PC-3 (cell line): Measurements from ENCODE around the gene PDZD7. TPM values are rescaled to one million over a fixed set of nuclear protein-coding genes. Genes with fewer than 3 reads are reported as not detected.

Source experiments
- ATAC-seq: fragments of 200-7000 bp; cut with Tn5 transposase; 2 replicates; pipeline ENCODE4 v1.9.1; 2020; ENCODE audit warnings: mild to moderate bottlenecking, moderate library complexity
- BruUV-seq: library from RNA; stranded (reverse); fragments of 400-500 nt; replicated peaks from 2 replicates; lab custom pipeline; 2021; lab: Mats Ljungman, UMichigan
- CTCF ChIA-PET: fragments of 300-600 bp; sonication (Branson Sonifier 250); formaldehyde crosslinking; loops from one replicate; lab custom pipeline; 2022; ENCODE audit warnings: antibody characterized with exemption; lab: Charles Lee
- POLR2A ChIA-PET: fragments of 300-600 bp; sonication (Branson Sonifier 250); formaldehyde crosslinking; loops from one replicate; lab custom pipeline; 2022; ENCODE audit warnings: antibody characterized with exemption; ENCODE audit not compliant: unreplicated experiment; lab: Charles Lee
- DNase-seq: peaks from one replicate; pipeline ENCODE4 v3.0.0-alpha.2; 2015
- H2AFZ ChIP-seq: fragments of 300-600 bp; sonication (generic); 2 replicates; pipeline ENCODE4 v1.6.0; 2016; ENCODE audit warnings: antibody characterized with exemption, low read length
- H3F3A ChIP-seq: fragments of 300-600 bp; sonication (generic); one replicate; pipeline ENCODE4 v1.6.0; 2017; ENCODE audit warnings: antibody characterized with exemption, low read length, control low read depth, mild to moderate bottlenecking; ENCODE audit not compliant: unreplicated experiment
- H3K27ac ChIP-seq: fragments of 300-600 bp; sonication (generic); 2 replicates; pipeline ENCODE4 v1.5.1; 2016; ENCODE audit warnings: mild to moderate bottlenecking, low read length
- H3K27me3 ChIP-seq: fragments of 300-600 bp; sonication (generic); 2 replicates; pipeline ENCODE4 v1.6.1; 2016; ENCODE audit warnings: low read length, mixed read lengths
- H3K36me3 ChIP-seq: fragments of 300-600 bp; sonication (generic); 2 replicates; pipeline ENCODE4 v1.6.1; 2016; ENCODE audit warnings: low read depth, mixed run types, low read length, mixed read lengths
- H3K4me1 ChIP-seq: fragments of 300-600 bp; sonication (generic); 2 replicates; pipeline ENCODE4 v1.5.1; 2016; ENCODE audit warnings: low read length; ENCODE audit not compliant: insufficient read depth
- H3K4me2 ChIP-seq: fragments of 300-600 bp; sonication (generic); 2 replicates; pipeline ENCODE4 v1.6.0; 2016; ENCODE audit warnings: low read length
- H3K4me3 ChIP-seq: fragments of 300-600 bp; sonication (generic); 2 replicates; pipeline ENCODE4 v1.5.1; 2016; ENCODE audit warnings: mild to moderate bottlenecking, low read length, mixed read lengths
- H3K79me2 ChIP-seq: fragments of 300-600 bp; sonication (generic); 2 replicates; pipeline ENCODE4 v1.6.1; 2017; ENCODE audit warnings: low read length, mixed read lengths
- H3K9ac ChIP-seq: fragments of 300-600 bp; sonication (generic); 2 replicates; pipeline ENCODE4 v1.6.0; 2016; ENCODE audit warnings: mild to moderate bottlenecking, low read length
- H3K9me2 ChIP-seq: fragments of 300-600 bp; sonication (generic); replicated peaks from 2 replicates; pipeline ENCODE4 v1.6.1; 2016; ENCODE audit warnings: mixed run types, low read length, mixed read lengths
- H3K9me3 ChIP-seq: fragments of 300-600 bp; sonication (generic); 2 replicates; pipeline ENCODE4 v1.6.1; 2016; ENCODE audit warnings: low read length, mixed read lengths
- H4K20me1 ChIP-seq: fragments of 300-600 bp; sonication (generic); 2 replicates; pipeline ENCODE4 v1.6.1; 2016; ENCODE audit warnings: low read length, mixed read lengths
- EZH2 ChIP-seq: fragments of 300-600 bp; sonication (generic); IDR thresholded peaks from one replicate; pipeline ENCODE4 v1.6.1; 2017; ENCODE audit warnings: antibody characterized with exemption, mild to moderate bottlenecking, low read length; ENCODE audit not compliant: unreplicated experiment
- EZH2phosphoT487 ChIP-seq: fragments of 300-600 bp; sonication (generic); IDR thresholded peaks from 2 replicates; pipeline ENCODE4 v1.6.1; 2018; ENCODE audit warnings: mild to moderate bottlenecking, antibody characterized with exemption, low read length, borderline replicate concordance
- intact Hi-C: fragments of 100-400 bp; cut with micrococcal nuclease; formaldehyde crosslinking; loops from 2 replicates; pipeline ENCODE4 v1.9.0; 2023
- total RNA-seq: library from RNA; depleted of rRNA; stranded (reverse); fragments of >200 nt; gene quantifications from 2 replicates; pipeline ENCODE4 v1.2.3, GENCODE V29; 2014
- TF ChIP-seq, protein P1 (sequence below): fragments of 300-600 bp; sonication (generic); conservative IDR thresholded peaks from 2 replicates; pipeline ENCODE4 v1.5.1; 2017; ENCODE audit warnings: antibody characterized with exemption, low read depth, mild to moderate bottlenecking, low read length

The PDZD7 gene
- total RNA-seq, 1 experiment from 2014 or later: 2.8 TPM

DNA sequence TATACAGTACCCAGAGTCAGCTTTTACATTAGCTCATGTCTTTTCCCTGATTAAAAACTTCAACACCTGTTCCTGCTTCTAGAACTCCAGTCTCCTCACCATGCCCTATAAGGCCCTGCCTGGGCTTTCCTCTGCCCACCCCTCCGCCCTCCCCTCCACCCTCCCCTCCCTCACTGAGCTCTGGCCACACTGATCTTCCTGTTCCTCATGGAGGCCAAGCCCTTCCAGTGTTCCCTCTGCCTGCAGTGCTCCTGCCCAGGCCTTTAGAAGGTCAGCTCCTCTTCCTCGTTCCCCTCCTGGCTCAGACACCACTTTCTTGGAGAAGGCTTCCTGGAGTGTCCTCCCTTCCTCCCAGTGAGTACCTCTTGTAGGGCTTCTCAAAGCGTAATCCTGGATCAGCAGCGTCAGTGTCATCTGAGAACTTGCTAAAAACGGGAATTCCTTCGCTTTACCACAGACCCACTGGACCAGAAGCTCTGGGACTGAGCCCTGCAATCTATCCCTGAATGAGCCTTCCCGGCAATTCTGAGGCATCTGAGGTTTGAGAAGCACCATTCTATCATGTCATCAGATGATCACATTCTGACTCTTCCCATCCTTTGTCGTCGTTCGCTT is 3.7 kb downstream of the PDZD7 start:
- no peaks in the 10 kb centered on the region for H3F3A ChIP-seq
- BruUV-seq: no TSS peak
- H3K27me3 ChIP-seq: no peaks in the 10 kb centered on the region
- no peaks in the 10 kb centered on the region for H4K20me1 ChIP-seq
- no peaks in the 10 kb centered on the region for H3K36me3 ChIP-seq
- H3K9me2 ChIP-seq: no peaks in the 10 kb centered on the region
- H3K27ac ChIP-seq: no peak overlapping the region
- CTCF ChIA-PET: no interaction called here
- H3K4me3 ChIP-seq: no peak overlapping the region
- no peaks in the 10 kb centered on the region for H3K79me2 ChIP-seq
- TF ChIP-seq, protein P1, sequence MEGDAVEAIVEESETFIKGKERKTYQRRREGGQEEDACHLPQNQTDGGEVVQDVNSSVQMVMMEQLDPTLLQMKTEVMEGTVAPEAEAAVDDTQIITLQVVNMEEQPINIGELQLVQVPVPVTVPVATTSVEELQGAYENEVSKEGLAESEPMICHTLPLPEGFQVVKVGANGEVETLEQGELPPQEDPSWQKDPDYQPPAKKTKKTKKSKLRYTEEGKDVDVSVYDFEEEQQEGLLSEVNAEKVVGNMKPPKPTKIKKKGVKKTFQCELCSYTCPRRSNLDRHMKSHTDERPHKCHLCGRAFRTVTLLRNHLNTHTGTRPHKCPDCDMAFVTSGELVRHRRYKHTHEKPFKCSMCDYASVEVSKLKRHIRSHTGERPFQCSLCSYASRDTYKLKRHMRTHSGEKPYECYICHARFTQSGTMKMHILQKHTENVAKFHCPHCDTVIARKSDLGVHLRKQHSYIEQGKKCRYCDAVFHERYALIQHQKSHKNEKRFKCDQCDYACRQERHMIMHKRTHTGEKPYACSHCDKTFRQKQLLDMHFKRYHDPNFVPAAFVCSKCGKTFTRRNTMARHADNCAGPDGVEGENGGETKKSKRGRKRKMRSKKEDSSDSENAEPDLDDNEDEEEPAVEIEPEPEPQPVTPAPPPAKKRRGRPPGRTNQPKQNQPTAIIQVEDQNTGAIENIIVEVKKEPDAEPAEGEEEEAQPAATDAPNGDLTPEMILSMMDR: no peak
- TF ChIP-seq EZH2phosphoT487: no peak
- no peak for TF ChIP-seq EZH2
- H3K4me2 ChIP-seq: no peak overlapping the region
- intact Hi-C loops: no loop called here
- no peak overlapping the region for H2AFZ ChIP-seq
- ATAC-seq (no peak), DNase-seq (no peak)
- H3K9me3 ChIP-seq: no peaks in the 10 kb centered on the region
- POLR2A ChIA-PET: no interaction called here
- H3K9ac ChIP-seq: no peak overlapping the region
- H3K4me1 ChIP-seq: no peaks in the 10 kb centered on the region; the same call in 1 of the 2 replicates

DNA sequence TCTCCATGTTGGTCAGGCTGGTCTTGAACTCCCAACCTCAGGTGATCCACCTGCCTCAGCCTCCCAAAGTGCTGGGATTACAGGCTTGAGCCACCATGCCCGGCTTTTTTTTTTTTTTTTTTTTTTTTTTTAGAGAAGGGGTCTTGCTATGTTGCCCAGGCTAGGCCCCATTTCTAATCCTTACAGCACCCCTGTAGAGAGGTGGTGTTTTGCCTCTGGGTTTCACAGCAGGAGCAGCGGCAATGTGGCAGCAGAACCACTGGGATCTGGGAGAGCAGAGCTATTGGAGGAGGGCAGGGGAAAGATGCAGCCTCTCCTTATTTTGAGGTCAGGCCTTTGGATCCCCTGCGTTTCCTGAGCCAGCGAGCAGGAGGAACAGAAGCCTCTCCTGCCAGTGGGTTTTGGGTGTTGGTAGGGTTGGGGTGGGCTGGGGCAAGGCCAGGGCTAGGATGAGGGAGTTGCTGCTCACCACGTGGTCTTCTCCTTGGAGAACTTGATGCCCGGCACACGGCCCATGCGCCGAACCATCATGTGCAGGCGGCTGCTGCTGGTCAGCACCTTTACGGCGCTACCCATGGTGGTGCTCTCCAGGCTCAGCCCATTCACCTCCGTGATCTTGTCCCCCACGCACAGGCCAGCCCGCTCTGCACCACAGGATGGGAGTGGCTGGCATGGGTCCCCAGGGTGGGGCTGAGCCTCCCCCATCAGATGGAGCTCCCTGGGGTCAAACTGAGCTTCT is 7.8 kb downstream of the PDZD7 start:
- H3K9ac ChIP-seq: no peak overlapping the region
- CTCF ChIA-PET: no interaction called here
- H4K20me1 ChIP-seq: no peaks in the 10 kb centered on the region

More for the DNA sequence above, 7.8 kb downstream of the PDZD7 start:
- no peak overlapping the region for H3K4me3 ChIP-seq
- H3K9me3 ChIP-seq: no peaks in the 10 kb centered on the region
- POLR2A ChIA-PET: no interaction called here
- H3K79me2 ChIP-seq: no peaks in the 10 kb centered on the region
- BruUV-seq: no TSS peak
- ATAC-seq: no peak
- H3K27ac ChIP-seq: no peak overlapping the region
- H3K4me1 ChIP-seq: no peaks in the 10 kb centered on the region; the same call in 1 of the 2 replicates
- H2AFZ ChIP-seq: no peak overlapping the region
- intact Hi-C loops: no loop called here
- no peaks in the 10 kb centered on the region for H3K36me3 ChIP-seq
- no peak for DNase-seq
- H3K27me3 ChIP-seq: no peaks in the 10 kb centered on the region
- H3F3A ChIP-seq: no peaks in the 10 kb centered on the region
- no peaks in the 10 kb centered on the region for H3K9me2 ChIP-seq
- no peak overlapping the region for H3K4me2 ChIP-seq
- TF ChIP-seq, protein P1: no peak
- TF ChIP-seq EZH2: no peak
- no peak for TF ChIP-seq EZH2phosphoT487
